Measurements from ENCODE around the gene BPIFB3. TPM values are rescaled to one million over a fixed set of nuclear protein-coding genes. Genes with fewer than 3 reads are reported as not detected.

BPIFB3 gene
- total RNA-seq (not detected), polyA plus RNA-seq (ENCODE audit: insufficient read depth, low read depth, low replicate concordance) (not detected)
- long read RNA-seq, donor 1 = 0 reads
- long read RNA-seq, donor 2 = 0 reads
- long read RNA-seq, donor 3 = 0 reads
- long read RNA-seq, donor 4 = 0 reads
- long read RNA-seq, donor 5 = 0 reads
- long read RNA-seq, donor 6 = 0 reads
- long read RNA-seq, donor 7 = 0 reads
- long read RNA-seq, donor 8 = 0 reads
- long read RNA-seq, donor 9 = 0 reads
- long read RNA-seq, donor 10 = 0 reads

GRCh38 chr20:33053291-33054106 lies at the start of gene BPIFB3:
TSS of gene BPIFB3 (plus strand) at chr20:33053903. CDS start at chr20:33055436, 1,533 bp downstream.
- intact Hi-C loops (cut with DNase I) = no loop called here
- Histone ChIP-seq H3K4me1 (ENCODE audit: control insufficient read depth in 2 of 3, insufficient read depth in 2 of 3, low read depth in 1 of 3, low read length in 3 of 3) (no peaks in the 10 kb centered on the region), H3K27me3 (ENCODE audit: control insufficient read depth, insufficient read depth, low read length) (no peaks in the 10 kb centered on the region), H3K27ac (ENCODE audit: low read depth in 2 of 2, low read length in 2 of 2) (no peak within 1 kb of the TSS), H3K9ac (ENCODE audit: low read length in 3 of 3) (no peak within 1 kb of the TSS), H3K9me3 (ENCODE audit: control insufficient read depth in 2 of 3, insufficient read depth in 1 of 3, low read length in 3 of 3) (no peaks in the 10 kb centered on the region), H3K36me3 (ENCODE audit: control insufficient read depth in 2 of 3, insufficient read depth in 3 of 3, low read length in 3 of 3) (no peaks in the 10 kb centered on the region), H3K4me3 (ENCODE audit: low read length in 3 of 3) (no peak within 1 kb of the TSS)
- no peak for TF ChIP-seq CTCF (IDR thresholded peaks at IDR 0.05; ENCODE audit: borderline replicate concordance, extremely low read depth, insufficient read depth)
- DNase-seq (no peak), FAIRE-seq (no peak)

GRCh38 chr20:33004141-33004751 lies 49.5 kb upstream of the BPIFB3 start, which contains the start of gene SUN5:
TSS of gene SUN5 (minus strand) at chr20:33004433. CDS start at chr20:33004340, 93 bp downstream.
- Histone ChIP-seq H3K27ac (ENCODE audit: low read depth in 2 of 2, low read length in 2 of 2) (no peak within 1 kb of the TSS), H3K9ac (ENCODE audit: low read length in 3 of 3) (no peak within 1 kb of the TSS), H3K9me3 (ENCODE audit: control insufficient read depth in 2 of 3, insufficient read depth in 1 of 3, low read length in 3 of 3) (peaks cover 0 to 4% (median 0%) of the 10 kb centered on the region in 3 donors), H3K4me3 (ENCODE audit: low read length in 3 of 3) (no peak within 1 kb of the TSS), H3K27me3 (ENCODE audit: control insufficient read depth, insufficient read depth, low read length) (no peaks in the 10 kb centered on the region), H3K4me1 (ENCODE audit: control insufficient read depth in 2 of 3, insufficient read depth in 2 of 3, low read depth in 1 of 3, low read length in 3 of 3) (no peaks in the 10 kb centered on the region), H3K36me3 (ENCODE audit: control insufficient read depth in 2 of 3, insufficient read depth in 3 of 3, low read length in 3 of 3) (no peaks in the 10 kb centered on the region)
- DNase-seq (no peak), FAIRE-seq (no peak)
- no peak for TF ChIP-seq CTCF (IDR thresholded peaks at IDR 0.05; ENCODE audit: borderline replicate concordance, extremely low read depth, insufficient read depth)
- intact Hi-C loops (cut with DNase I) = no loop called here

- FAIRE-seq = no peak
- Histone ChIP-seq H3K27me3 (ENCODE audit: control insufficient read depth, insufficient read depth, low read length) (no peaks in the 10 kb centered on the region), H3K27ac (ENCODE audit: low read depth in 2 of 2, low read length in 2 of 2) (no peak overlapping the region), H3K9me3 (ENCODE audit: control insufficient read depth in 2 of 3, insufficient read depth in 1 of 3, low read length in 3 of 3) (peaks cover 0 to 4% (median 0%) of the 10 kb centered on the region in 3 donors), H3K9ac (ENCODE audit: low read length in 3 of 3) (no peak overlapping the region), H3K36me3 (ENCODE audit: control insufficient read depth in 2 of 3, insufficient read depth in 3 of 3, low read length in 3 of 3) (no peaks in the 10 kb centered on the region), H3K4me3 (ENCODE audit: low read length in 3 of 3) (no peak overlapping the region), H3K4me1 (ENCODE audit: control insufficient read depth in 2 of 3, insufficient read depth in 2 of 3, low read depth in 1 of 3, low read length in 3 of 3) (peaks cover 0 to 3% (median 0%) of the 10 kb centered on the region in 3 donors)
- intact Hi-C loops (cut with DNase I) = no loop called here
- DNase-seq = no peak
- TF ChIP-seq CTCF (IDR thresholded peaks at IDR 0.05; ENCODE audit: borderline replicate concordance, extremely low read depth, insufficient read depth) = no peak
Observed at GRCh38 chr20:33005132-33005566, 48.6 kb upstream of the BPIFB3 start.
